ENCODE data around the gene E4F1. TPM values are rescaled to one million over a fixed set of nuclear protein-coding genes. Genes with fewer than 3 reads are reported as not detected.

E4F1 gene
- total RNA-seq, 1 experiment from 2014 or later, result 41.6 TPM

DNA sequence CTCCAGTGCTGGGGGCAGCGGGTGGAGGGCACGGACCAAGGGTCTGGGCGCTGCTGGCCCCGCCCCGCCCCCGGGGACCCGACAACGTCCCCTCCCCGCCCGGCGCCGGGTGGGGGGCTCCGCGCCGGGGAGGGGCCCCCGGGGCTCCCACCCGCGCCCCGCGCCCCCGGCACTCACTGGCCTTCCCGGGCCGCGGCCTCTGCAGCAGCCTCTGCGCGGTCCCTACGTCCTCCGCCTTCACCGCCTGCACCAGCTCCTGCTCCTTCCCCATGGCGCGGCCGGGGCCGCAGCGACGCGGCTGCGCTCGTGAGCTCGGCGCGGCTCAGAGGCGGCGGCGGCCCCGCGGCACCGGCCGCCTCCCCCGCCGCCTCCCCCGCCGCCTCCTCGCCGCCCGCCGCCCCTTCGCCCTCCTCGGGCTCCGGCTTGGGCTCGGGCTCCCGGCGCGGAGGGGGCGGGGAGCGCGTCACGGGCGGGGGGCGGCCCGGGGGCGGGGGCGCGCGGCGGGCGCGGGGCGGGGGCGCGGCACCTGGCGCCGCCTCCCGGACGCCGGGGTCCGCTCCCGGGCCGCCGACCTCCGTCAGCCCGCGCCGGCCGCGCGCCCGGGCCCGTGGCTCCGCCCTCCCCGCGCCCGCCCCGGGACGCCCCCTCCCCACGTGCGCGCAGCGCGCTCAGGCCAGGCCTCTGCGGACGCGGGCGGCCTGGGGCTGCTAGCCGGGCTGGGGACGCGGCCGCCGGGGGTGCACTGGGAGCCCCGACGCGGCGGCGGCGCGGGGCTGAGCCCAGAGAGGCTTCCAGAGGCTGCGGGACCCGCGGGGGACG, 27.0 kb upstream of the E4F1 start, which contains the start of gene CASKIN1:
Gene CASKIN1, minus strand, starts transcription at position 444 of the 819 bp plus-strand sequence. Its CDS starts 173 bp downstream, at position 271.
- Histone ChIP-seq H3K27me3 (replicated peaks; ENCODE audit: insufficient read depth, low read depth, low read length, poor library complexity) (peaks cover 26% of the 10 kb centered on the region), H3K4me3 (ENCODE audit: low read depth, low read length, poor library complexity, severe bottlenecking) (peak within 1 kb of the TSS; percentile 53), H3K27ac (ENCODE audit: low read depth, low read length, poor library complexity, severe bottlenecking) (no peak within 1 kb of the TSS), H3K9me3 (ENCODE audit: low read depth, low read length, poor library complexity, severe bottlenecking) (no peaks in the 10 kb centered on the region), H3K4me1 (ENCODE audit: insufficient read depth, low read length, poor library complexity, severe bottlenecking) (peaks cover 7% of the 10 kb centered on the region), H3K36me3 (ENCODE audit: insufficient read depth, low read length, poor library complexity, severe bottlenecking) (no peaks in the 10 kb centered on the region)
- peak; percentile 52 for DNase-seq (ENCODE audit: low spot score)
- no TSS peak for BruUV-seq (replicated peaks)
- ChIA-PET CTCF (no interaction called here), POLR2A (ENCODE audit: low non-redundant PET) (no interaction called here)
- intact Hi-C loops (cut with micrococcal nuclease; ENCODE audit: unreplicated experiment), result no loop called here
- TF ChIP-seq, protein P1, sequence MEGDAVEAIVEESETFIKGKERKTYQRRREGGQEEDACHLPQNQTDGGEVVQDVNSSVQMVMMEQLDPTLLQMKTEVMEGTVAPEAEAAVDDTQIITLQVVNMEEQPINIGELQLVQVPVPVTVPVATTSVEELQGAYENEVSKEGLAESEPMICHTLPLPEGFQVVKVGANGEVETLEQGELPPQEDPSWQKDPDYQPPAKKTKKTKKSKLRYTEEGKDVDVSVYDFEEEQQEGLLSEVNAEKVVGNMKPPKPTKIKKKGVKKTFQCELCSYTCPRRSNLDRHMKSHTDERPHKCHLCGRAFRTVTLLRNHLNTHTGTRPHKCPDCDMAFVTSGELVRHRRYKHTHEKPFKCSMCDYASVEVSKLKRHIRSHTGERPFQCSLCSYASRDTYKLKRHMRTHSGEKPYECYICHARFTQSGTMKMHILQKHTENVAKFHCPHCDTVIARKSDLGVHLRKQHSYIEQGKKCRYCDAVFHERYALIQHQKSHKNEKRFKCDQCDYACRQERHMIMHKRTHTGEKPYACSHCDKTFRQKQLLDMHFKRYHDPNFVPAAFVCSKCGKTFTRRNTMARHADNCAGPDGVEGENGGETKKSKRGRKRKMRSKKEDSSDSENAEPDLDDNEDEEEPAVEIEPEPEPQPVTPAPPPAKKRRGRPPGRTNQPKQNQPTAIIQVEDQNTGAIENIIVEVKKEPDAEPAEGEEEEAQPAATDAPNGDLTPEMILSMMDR (conservative IDR thresholded peaks at IDR 0.05; ENCODE audit: low read depth, low read length), result no peak
- no peak for TF ChIP-seq EZH2 (IDR thresholded peaks at IDR 0.05; ENCODE audit: borderline replicate concordance, low read depth, low read length, poor library complexity, severe bottlenecking)

DNA sequence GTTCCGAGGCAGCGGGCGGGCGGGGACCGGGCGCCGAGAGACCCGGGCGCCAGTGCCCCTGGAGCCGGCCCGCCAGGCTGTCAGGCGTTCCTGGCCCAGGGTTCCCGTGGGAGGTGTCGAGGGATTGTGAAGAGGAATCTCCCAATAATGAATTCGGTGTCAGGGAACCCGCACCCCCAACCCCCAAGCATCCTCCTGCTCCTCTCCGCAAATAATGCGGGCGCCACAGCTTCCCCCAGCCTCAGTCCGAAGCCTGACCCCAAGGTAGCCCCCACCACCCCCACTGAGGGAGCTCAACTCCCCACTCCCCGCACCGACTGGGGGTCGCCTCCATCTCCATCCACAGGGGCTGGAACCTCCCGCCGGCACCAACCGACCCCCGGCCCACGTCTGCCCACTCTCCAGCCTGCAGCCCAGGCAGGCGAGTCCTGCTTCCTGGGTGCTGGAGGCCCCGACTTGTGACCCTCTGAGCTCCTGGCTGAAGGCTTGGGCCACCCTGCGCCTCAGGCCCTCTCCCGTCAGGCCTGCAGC, 26.3 kb upstream of the E4F1 start:
- CTCF ChIA-PET, result no interaction called here
- no peak for DNase-seq (ENCODE audit: low spot score)
- Histone ChIP-seq H3K4me3 (ENCODE audit: low read depth, low read length, poor library complexity, severe bottlenecking) (peak overlapping the region; percentile 35), H3K27me3 (replicated peaks; ENCODE audit: insufficient read depth, low read depth, low read length, poor library complexity) (peaks cover 26% of the 10 kb centered on the region), H3K4me1 (ENCODE audit: insufficient read depth, low read length, poor library complexity, severe bottlenecking) (peaks cover 7% of the 10 kb centered on the region), H3K27ac (ENCODE audit: low read depth, low read length, poor library complexity, severe bottlenecking) (no peak overlapping the region), H3K36me3 (ENCODE audit: insufficient read depth, low read length, poor library complexity, severe bottlenecking) (no peaks in the 10 kb centered on the region), H3K9me3 (ENCODE audit: low read depth, low read length, poor library complexity, severe bottlenecking) (no peaks in the 10 kb centered on the region)
- TF ChIP-seq, protein P1 (conservative IDR thresholded peaks at IDR 0.05; ENCODE audit: low read depth, low read length), result no peak
- TF ChIP-seq EZH2 (IDR thresholded peaks at IDR 0.05; ENCODE audit: borderline replicate concordance, low read depth, low read length, poor library complexity, severe bottlenecking), result no peak
- POLR2A ChIA-PET (ENCODE audit: low non-redundant PET), result no interaction called here
- BruUV-seq (replicated peaks), result no TSS peak
- intact Hi-C loops (cut with micrococcal nuclease; ENCODE audit: unreplicated experiment), result no loop called here

DNA sequence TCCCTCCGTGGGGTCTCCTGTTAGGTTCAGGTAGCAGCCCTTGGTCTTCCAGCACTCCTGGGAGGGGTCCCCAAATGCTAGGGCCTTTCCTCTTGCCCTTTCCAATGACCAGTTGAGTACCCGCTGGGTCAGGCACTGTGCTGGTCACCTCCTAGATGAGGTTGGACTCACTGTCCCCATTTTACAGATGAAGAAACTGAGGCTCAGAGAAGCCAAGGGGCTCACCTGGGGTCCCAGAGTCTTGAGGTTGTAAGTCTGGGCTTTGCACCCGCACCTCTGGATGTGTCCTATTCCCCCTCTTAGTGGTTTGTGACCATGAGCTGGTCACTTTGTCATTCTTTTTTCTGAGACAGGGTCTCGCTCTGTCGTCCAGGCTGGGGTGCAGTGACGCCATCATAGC, 25.6 kb upstream of the E4F1 start:
- Histone ChIP-seq H3K4me3 (ENCODE audit: low read depth, low read length, poor library complexity, severe bottlenecking) (no peak overlapping the region), H3K4me1 (ENCODE audit: insufficient read depth, low read length, poor library complexity, severe bottlenecking) (peaks cover 7% of the 10 kb centered on the region), H3K27ac (ENCODE audit: low read depth, low read length, poor library complexity, severe bottlenecking) (no peak overlapping the region), H3K36me3 (ENCODE audit: insufficient read depth, low read length, poor library complexity, severe bottlenecking) (no peaks in the 10 kb centered on the region), H3K27me3 (replicated peaks; ENCODE audit: insufficient read depth, low read depth, low read length, poor library complexity) (peaks cover 26% of the 10 kb centered on the region), H3K9me3 (ENCODE audit: low read depth, low read length, poor library complexity, severe bottlenecking) (no peaks in the 10 kb centered on the region)
- TF ChIP-seq, protein P1 (conservative IDR thresholded peaks at IDR 0.05; ENCODE audit: low read depth, low read length), result no peak
- no peak for DNase-seq (ENCODE audit: low spot score)
- intact Hi-C loops (cut with micrococcal nuclease; ENCODE audit: unreplicated experiment), result no loop called here
- CTCF ChIA-PET, result no interaction called here
- POLR2A ChIA-PET (ENCODE audit: low non-redundant PET), result no interaction called here
- no TSS peak for BruUV-seq (replicated peaks)
